Measurements from ENCODE around the gene EFCAB8. TPM values are rescaled to one million over a fixed set of nuclear protein-coding genes. Genes with fewer than 3 reads are reported as not detected.

Gene EFCAB8, protein sequence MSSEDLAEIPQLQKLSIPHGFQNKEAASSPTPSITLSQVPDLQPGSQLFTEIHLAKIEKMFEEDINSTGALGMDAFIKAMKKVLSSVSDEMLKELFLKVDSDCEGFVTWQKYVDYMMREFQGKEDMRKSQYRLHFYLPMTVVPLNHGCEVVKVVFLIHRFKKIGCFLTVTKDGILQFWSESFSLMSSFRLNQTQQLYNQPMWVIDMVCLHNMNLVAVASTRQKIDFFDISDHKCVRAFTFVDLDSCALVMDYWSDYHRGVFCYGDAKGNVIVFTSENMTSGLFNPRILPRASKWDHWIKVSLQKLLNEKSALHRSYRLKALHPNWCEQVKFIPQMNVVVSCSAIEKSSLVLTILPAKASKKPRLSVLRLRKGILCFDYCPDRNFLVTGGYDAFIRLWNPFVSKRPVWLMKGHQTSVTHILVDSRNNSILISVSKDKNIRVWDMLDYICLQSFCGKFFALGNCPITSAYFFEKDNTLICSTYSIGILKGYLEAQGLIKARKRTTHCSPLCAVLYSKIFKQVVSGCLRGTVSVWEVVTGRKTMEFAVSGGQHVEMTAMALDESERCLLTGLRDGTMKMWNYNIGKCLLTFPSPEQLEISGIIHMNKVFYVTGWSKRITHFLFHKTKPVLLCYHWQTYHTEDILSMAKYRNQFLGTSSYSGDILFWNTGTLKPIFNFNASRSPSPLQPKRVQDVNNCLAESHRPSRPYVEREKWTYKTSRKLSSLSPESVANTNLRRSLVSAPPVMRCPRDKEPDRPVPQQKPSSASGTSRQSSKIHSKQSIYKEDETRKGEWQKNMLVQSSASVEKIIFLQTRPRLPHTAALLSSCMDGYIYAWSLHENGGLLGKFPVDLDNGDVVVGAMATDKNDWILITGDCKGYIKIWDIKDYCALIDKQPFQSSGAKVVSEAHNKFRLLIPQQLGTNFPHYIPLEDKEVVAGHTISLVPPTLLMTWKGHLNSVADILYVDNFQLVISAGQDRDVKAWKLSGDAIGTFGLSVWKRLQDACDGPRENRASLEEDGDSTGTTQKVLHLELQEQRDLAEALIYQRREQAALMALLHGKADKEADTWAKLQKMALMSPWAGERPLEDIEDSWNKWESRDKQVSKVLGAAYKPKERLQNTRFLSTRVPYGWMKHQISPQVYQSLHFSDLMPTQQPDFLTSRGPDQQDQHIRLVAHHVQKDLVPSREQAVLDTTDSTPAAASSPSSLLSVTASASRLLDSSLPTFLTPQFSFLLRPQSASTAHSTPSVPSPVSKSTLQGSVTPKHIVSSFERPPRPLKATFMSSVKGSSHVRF
- total RNA-seq, result under 0.01 and 0.09 TPM in 2 replicates

DNA sequence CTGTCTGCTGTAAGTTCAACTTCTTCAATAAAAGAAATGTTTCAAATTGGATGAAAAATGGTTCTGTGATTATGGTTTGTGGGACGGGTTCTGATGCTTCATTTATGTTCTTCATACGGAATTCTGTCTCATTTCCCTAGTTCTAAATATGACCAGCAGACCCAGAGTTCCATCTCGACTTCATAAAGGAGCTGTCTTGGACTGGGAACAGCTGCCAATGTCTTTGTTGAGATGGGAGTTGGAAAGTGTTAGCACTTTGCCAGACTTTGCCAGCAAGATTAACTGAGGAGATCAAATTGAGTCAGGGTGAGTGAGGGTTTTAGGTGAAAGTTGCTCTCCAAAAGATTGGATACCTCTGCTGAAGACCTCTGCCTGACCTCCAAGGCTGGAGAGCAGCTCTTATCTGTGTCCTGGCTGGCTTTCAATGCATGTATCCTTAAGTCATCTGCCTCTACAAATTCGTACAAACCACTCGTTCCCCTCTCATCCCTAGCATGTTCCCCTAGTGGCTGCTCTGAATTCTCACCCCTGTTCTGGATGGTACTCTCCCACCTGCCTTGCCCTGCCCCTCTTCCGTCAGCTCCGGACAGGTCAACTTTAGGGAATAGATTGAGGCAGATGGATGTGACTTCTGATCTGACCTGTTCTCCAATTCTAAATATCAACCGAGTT is at the start of gene EFCAB8:
Gene EFCAB8 (plus strand): TSS at position 223 of the 672 bp plus-strand sequence. CDS start 4,870 bp downstream, outside the sequence.

DNA sequence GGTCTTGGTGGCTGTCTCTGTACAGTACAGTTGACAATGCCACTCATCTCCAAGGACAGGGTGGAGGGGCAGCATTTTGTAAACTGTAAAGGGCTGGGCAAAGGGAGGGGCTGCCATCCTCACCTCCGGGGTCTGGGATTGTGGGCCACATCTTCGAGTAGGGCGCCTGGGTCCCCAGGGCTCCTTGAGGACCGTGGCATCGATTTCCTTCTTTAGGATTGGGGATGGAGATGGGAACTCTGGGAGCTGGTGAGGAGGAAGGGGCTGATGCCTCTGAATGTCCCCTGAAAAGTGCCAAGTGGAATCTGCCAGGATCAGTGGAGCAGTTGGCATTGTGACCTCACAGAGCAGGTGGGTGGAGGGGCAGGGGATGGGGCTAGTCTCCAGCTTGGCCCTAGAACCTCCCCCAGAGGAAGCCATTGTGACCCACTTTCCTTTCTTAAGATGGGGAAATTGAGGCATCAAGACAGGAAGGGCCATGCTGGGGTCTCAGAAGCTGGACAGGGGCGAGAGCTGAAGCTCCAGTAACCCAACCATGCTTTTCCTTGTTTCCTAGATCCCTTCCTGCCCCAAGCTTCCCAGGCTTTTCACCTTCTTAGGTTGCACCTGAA is 145.5 kb downstream of the EFCAB8 start, which contains the start of gene SUN5:
Gene SUN5 (minus strand): TSS at position 293 of the 611 bp plus-strand sequence. CDS start 93 bp downstream, at position 200.

DNA sequence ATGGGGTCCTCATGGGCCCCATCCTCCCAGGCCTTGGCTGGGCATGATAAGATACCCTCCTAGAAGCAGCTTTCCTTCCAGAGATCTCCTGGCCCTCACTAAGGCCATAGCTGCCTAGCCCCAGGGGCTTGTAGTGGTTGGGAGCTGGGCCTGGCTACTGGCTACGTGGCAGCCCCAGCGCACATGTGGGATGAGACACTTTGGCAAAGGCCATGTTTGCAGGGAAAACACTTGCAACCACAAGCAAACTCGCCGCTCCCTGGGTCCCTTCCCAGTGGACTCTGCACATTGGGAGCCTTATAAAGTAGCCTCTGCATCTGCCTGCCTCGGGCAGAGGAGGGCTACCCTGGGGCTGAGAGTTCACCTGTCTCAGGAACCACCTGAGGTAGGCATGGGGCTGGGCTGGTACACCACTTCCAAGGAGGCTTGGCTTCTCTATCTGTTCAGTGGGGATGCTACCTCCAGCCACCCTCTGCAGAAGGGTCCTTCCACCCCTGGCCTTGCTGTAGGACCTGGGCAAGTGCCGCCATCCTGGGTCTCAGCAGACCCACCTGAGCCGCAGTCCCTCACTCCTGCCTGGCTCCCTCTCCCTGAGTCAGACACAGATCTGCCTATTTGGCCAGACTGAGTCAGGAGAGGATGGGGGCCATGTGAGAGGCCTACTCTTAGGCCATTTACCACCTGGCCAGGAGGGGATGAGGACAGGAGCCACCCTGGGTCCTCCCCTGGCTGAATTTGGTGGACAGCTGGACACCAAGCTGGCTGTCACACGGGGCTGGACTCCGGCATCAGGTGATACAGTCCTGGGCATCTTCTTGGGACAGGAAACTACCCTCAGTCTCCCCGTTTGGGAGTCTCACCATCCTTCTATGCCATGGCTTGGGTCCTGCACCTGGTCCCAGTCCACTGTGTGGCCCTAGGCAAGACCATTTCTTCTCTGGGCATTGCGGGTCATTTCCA is 148.9 kb downstream of the EFCAB8 start, which contains the start of gene BPIFB2:
Gene BPIFB2 (plus strand): TSS at position 329 of the 960 bp plus-strand sequence. CDS start 871 bp downstream, outside the sequence.

Other genes with a start within 250 kb of the EFCAB8 start
- not detected in 2 replicates for gene C20orf203, start 185.0 kb upstream of the EFCAB8 start, total RNA-seq
- gene COMMD7, start 115.5 kb upstream of the EFCAB8 start, total RNA-seq, result 23.6 and 26.0 TPM in 2 replicates
- gene DNMT3B, start 96.5 kb upstream of the EFCAB8 start, total RNA-seq, result 0.76 and 1.2 TPM in 2 replicates
- gene MAPRE1, start 39.0 kb upstream of the EFCAB8 start, total RNA-seq, result 82.9 and 85.5 TPM in 2 replicates
- not detected in 2 replicates for gene SUN5, start 145.5 kb downstream of the EFCAB8 start, total RNA-seq
- gene BPIFB2, start 148.8 kb downstream of the EFCAB8 start, total RNA-seq, result not detected in 2 replicates
- not detected in 2 replicates for gene BPIFB6, start 172.7 kb downstream of the EFCAB8 start, total RNA-seq
- not detected in 2 replicates for gene BPIFB3, start 195.0 kb downstream of the EFCAB8 start, total RNA-seq
- not detected in 2 replicates for gene BPIFB4, start 220.7 kb downstream of the EFCAB8 start, total RNA-seq

All from dermis lymphatic vessel endothelial cell (primary cell).